OCI-LY1 (cell line): ENCODE measurements around the gene CLTCL1.
"Not testable (repeated sequence)": the region's sequence is repeated elsewhere in the genome, so short reads cannot be mapped to it uniquely, and the experiment has no call there.

Experiments
- EZH2 ChIP-seq: fragments of 200-600 bp; sonication (generic), shearing (Covaris generic); IDR thresholded peaks from 2 replicates; pipeline ENCODE4 v1.8.0; 2017; ENCODE audit warnings: borderline replicate concordance, mixed run types, mild to moderate bottlenecking, antibody characterized with exemption, low read length, moderate library complexity, mixed read lengths
- TF ChIP-seq, protein P1 (sequence below): fragments of 200-600 bp; sonication (generic), shearing (Covaris generic); IDR thresholded peaks from 2 replicates; pipeline ENCODE4 v1.5.1; 2017; ENCODE audit warnings: mild to moderate bottlenecking, antibody characterized with exemption, low read length, moderate library complexity, mixed read lengths

DNA sequence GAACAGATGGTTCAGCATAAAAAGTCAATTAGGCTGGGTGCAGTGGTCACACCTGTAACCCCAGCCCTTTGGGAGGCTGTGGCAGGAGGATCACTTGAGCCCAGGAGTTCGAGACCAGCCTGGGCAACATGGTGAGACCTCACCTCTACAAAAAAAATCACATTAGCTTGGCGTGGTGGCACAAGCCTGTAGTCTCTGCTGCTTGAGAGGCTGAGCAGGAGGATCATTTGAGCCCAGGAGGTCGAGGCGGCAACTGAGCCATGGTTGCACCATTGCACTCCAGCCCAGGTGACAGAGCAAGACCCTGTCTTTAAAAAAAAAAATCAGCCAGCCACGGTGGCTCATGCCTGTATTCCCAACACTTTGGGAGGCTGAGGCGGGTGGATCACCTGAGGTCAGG lies 31.9 kb upstream of the CLTCL1 start:
- TF ChIP-seq, protein P1, sequence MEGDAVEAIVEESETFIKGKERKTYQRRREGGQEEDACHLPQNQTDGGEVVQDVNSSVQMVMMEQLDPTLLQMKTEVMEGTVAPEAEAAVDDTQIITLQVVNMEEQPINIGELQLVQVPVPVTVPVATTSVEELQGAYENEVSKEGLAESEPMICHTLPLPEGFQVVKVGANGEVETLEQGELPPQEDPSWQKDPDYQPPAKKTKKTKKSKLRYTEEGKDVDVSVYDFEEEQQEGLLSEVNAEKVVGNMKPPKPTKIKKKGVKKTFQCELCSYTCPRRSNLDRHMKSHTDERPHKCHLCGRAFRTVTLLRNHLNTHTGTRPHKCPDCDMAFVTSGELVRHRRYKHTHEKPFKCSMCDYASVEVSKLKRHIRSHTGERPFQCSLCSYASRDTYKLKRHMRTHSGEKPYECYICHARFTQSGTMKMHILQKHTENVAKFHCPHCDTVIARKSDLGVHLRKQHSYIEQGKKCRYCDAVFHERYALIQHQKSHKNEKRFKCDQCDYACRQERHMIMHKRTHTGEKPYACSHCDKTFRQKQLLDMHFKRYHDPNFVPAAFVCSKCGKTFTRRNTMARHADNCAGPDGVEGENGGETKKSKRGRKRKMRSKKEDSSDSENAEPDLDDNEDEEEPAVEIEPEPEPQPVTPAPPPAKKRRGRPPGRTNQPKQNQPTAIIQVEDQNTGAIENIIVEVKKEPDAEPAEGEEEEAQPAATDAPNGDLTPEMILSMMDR = not testable (repeated sequence)
- TF ChIP-seq EZH2 = not testable (repeated sequence)
